GM18951 (cell line): Measurements from ENCODE around the gene AOAH.

Source experiments
- POLR2A ChIP-seq: IDR thresholded peaks from 4 replicates; pipeline ENCODE4 v1.6.1; 2011; ENCODE audit warnings: mild to moderate bottlenecking; ENCODE audit not compliant: insufficient read length, insufficient read depth; ENCODE audit errors: extremely low read depth
- in situ Hi-C: fragments of 300-500 bp; cut with MboI; formaldehyde crosslinking; loops from one replicate; pipeline ENCODE4 v1.12.0; 2022; ENCODE audit warnings: low sequenced_read_pairs, mixed read lengths, inconsistent platforms; ENCODE audit not compliant: unreplicated experiment

AOAH gene

GRCh38 chr7:36527549-36527913 lies 196.8 kb downstream of the AOAH start:
- no peak for TF ChIP-seq POLR2A
- in situ Hi-C loops, result no loop called here

- in situ Hi-C loops, result no loop called here
- no peak for TF ChIP-seq POLR2A
Observed at GRCh38 chr7:36526863-36527548, 197.3 kb downstream of the AOAH start.

GRCh38 chr7:36523371-36524101 lies 200.8 kb downstream of the AOAH start:
- no peak for TF ChIP-seq POLR2A
- in situ Hi-C loops, result no loop called here

- TF ChIP-seq POLR2A, result no peak
- in situ Hi-C loops, result no loop called here
Observed at GRCh38 chr7:36522453-36523007, 201.8 kb downstream of the AOAH start.

GRCh38 chr7:36521911-36522310 lies 202.4 kb downstream of the AOAH start:
- in situ Hi-C loops, result no loop called here

GRCh38 chr7:36521133-36521532 lies 203.2 kb downstream of the AOAH start:
- no peak for TF ChIP-seq POLR2A
- in situ Hi-C loops, result no loop called here

More at GRCh38 chr7:36521911-36522310, 202.4 kb downstream of the AOAH start:
- TF ChIP-seq POLR2A, result no peak

- TF ChIP-seq POLR2A, result no peak
- in situ Hi-C loops, result no loop called here
Observed at GRCh38 chr7:36515847-36516246, 208.4 kb downstream of the AOAH start.

GRCh38 chr7:36514289-36515243 lies 209.7 kb downstream of the AOAH start:
- in situ Hi-C loops, result no loop called here
- no peak for TF ChIP-seq POLR2A

- TF ChIP-seq POLR2A, result no peak
- in situ Hi-C loops, result no loop called here
Observed at GRCh38 chr7:36513393-36513792, 210.9 kb downstream of the AOAH start.

- in situ Hi-C loops, result no loop called here
- no peak for TF ChIP-seq POLR2A
Observed at GRCh38 chr7:36512616-36513015, 211.7 kb downstream of the AOAH start.

GRCh38 chr7:36509962-36510361 lies 214.3 kb downstream of the AOAH start:
- no peak for TF ChIP-seq POLR2A
- in situ Hi-C loops, result no loop called here

GRCh38 chr7:36507475-36508440 lies 216.5 kb downstream of the AOAH start:
- TF ChIP-seq POLR2A, result no peak
- in situ Hi-C loops, result no loop called here
